Measurements from ENCODE around the gene WDR76.
A peak's percentile ranks its signal among the peaks of the same experiment; 100 is the strongest.
"Not testable (repeated sequence)": the region's sequence is repeated elsewhere in the genome, so short reads cannot be mapped to it uniquely, and the experiment has no call there.

The WDR76 gene

DNA sequence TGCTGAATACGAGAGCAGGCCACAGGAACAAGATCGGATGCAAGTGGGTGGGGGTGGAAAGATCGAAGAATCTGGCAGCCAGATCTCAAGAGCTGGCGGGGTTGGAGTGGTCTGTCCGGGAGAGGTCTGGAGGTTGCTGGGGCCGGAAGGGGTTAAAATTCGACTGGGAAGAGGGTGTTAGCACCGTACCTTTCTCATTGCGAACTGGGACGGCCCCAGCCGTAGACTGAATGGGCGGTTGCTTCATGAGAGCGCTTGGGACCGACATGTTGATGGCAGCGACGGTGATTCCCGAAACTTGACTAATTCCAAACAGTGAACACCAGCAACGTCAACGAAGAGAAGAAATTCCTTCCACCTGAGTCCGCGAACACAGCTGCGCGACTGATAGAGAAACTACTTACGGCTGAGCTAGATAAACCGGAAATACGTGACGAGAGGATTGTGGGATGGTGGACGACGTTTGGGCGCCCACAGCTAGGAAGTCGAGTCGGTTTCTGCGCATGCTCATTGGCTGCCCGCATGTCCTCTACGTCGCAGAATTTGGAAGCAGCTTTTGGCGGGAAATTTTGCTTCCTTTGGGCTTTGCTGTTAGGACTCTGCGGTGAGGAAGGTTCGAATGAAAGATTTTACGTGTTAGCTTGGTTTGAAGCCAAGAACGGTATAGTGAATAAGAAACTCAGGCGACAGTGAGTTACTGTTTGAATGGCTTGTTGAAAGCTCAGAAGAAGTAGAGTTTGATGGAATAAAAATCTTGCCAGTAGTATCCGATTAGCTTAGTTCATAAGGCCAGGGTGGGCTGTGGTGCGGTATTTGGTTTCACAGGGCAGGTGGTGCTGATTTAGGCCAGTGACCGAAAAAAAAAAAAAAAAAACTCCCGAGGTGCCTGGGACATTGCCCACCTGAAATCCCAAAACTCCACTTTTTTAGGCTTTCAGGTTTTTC, 2.2 kb upstream of the WDR76 start, which contains the start of gene MFAP1:
MFAP1 (minus strand) TSS at position 389 of the 945 bp plus-strand sequence; CDS start at position 268, 121 bp downstream.
- peak; percentile 81 for DNase-seq

- DNase-seq = not testable (repeated sequence)
Observed at GRCh38 chr15:43825305-43825704, 1.5 kb upstream of the WDR76 start.

DNA sequence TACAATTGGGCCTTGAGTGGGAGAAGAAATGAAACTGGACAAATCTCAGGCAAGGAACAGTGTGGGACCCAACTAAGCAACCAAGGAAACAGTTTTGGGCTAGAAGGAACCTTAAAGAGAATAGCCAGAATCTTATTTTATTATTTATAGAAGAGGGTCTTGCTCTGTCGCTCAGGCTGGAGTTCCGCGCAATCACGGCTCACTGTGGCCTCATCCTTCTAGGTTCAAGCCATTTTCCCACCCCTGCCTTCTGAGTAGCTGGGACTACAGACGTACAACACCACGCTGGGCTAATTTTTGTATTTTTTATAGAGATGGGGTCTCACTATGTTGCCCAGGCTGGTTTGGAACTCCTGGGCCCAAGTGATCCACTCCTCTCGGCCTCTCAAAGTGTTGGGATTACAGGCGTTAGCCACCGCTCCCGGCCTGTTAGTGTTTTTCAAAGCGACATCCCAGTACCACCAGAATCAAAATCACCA, 734 bp upstream of the WDR76 start:
- DNase-seq = no peak

DNA sequence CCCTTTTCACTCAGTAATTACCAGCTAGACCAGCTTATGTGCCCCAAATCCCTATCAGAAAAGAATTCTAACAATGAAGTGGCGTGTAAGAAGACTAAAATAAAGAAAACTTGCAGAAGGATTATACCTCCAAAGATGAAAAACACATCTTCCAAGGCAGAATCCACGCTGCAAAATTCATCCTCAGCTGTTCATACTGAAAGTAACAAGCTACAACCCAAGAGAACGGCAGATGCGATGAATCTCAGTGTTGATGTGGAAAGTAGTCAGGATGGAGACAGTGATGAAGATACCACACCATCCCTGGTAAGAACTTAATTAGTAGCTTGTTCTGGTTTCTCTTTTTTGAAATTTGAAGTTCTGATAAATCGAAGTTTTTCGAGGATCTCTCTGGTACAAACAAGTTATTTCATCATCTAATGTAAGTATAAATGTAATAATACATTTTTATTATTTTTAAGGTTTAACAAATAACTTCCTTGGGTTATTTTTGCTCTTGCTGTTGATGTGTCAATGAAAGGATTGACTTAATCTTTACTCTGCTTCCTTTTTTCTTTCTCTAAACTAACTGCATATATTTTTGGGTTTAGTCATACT, 1.4 kb downstream of the WDR76 start:
- DNase-seq = no peak

GRCh38 chr15:43829951-43830540, 3.2 kb downstream of the WDR76 start:
- DNase-seq = not testable (repeated sequence)

- not testable (repeated sequence) for DNase-seq
Observed at GRCh38 chr15:43830691-43831275, 4.0 kb downstream of the WDR76 start.

- DNase-seq = not testable (repeated sequence)
Observed at GRCh38 chr15:43831519-43832052, 4.8 kb downstream of the WDR76 start.

DNA sequence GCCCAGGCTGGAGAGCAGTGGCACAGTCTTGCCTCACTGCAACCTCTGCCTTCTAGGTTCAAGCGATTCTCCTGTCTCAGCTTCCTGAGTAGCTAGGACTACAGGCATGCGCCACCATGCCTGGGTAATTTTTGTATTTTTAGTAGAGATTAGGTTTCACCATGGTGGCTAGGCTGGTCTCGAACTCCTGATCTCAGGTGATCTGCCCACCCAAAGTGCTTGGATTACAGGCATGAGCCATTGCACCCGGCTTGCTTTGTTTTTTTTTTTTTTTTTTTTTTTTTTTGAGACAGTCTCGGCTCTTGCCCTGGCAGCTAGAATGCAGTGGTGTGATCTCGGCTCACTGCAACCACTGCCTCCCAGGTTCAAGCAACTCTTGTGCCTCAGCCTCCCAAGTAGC, 5.7 kb downstream of the WDR76 start:
- not testable (repeated sequence) for DNase-seq

- DNase-seq = no peak
Observed at GRCh38 chr15:43845421-43845820, 18.6 kb downstream of the WDR76 start.

DNA sequence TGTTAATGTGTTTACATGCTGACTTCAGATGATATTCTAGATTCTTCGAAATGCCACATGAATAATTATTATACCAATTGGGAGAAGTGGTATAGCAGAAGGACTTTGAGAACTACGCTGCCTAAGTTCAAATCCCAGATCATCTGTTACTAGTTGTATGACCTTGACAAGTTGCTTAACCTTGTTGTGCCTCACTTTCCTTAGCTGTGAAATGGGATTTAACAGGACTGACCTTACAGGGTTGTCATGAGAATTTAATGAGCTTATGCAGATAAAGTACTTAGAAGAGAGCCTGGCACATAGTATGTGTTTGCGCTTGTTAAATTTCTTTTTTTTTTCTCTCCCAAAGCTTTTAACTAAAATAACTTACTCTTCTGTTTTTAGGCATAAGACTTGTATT, 24.4 kb downstream of the WDR76 start:
- no peak for DNase-seq

DNA sequence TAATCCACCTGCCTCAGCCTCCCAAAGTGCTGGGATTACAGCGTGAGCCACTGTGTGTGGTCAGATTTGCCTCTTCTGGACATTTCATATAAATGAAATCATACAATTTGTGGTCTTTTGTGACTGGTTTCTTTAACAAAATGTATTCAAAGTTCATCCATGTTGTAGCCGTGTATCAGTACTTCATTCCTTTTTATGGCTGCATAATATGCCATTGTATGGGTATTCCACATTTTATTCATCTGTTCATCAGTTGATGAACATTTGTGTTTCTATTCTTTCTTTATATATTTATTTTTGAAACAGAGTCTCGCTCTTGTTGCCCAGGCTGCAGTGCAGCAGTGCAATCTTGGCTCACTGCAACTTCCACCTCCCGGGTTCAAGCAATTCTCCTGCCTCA, 25.8 kb downstream of the WDR76 start:
- DNase-seq = no peak

- no peak for DNase-seq
Observed at GRCh38 chr15:43854801-43855200, 28.0 kb downstream of the WDR76 start.

- DNase-seq = no peak
Observed at GRCh38 chr15:43859546-43859945, 32.7 kb downstream of the WDR76 start.

DNA sequence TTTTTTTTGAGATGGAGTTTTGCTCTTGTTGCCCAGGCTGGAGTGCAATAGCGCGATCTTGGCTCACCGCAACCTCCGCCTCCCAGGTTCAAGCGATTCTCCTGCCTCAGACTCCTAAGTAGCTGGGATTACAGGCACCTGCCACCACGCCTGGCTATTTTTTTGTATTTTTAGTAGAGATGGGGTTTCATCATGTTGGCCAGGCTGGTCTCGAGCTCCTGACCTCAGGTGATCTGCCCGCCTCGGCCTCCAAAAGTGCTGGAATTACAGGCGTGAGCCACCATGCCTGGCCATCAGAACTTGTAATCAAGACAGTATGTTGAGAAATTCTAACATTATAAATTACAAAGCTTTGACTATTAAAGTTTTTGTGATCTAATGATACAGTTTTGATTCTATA, 39.8 kb downstream of the WDR76 start:
- DNase-seq = not testable (repeated sequence)

- no peak for DNase-seq
Observed at GRCh38 chr15:43867096-43867495, 40.3 kb downstream of the WDR76 start.

DNA sequence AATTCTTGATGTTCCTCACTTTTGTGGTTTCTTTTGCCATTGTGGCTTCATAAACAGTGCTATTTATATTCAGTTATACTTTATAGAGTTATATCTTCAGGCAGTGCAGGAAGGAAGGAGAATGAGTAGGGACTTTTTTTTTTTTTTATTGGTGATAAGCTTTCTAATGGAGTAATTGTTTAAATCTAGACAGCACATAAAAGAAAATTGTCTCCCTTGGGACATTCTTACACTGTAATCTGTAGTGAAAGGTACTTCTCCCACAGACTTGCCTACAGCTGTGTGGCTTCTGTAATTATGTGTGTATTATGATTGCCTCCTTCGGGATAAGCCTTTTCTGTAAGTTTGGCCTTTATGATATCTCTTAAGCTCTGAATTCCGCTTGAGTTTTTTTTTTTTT, 41.6 kb downstream of the WDR76 start:
- DNase-seq = no peak

- no peak for DNase-seq
Observed at GRCh38 chr15:43871835-43872234, 45.0 kb downstream of the WDR76 start.

GRCh38 chr15:43872416-43873020, 45.7 kb downstream of the WDR76 start:
- DNase-seq = no peak

DNA sequence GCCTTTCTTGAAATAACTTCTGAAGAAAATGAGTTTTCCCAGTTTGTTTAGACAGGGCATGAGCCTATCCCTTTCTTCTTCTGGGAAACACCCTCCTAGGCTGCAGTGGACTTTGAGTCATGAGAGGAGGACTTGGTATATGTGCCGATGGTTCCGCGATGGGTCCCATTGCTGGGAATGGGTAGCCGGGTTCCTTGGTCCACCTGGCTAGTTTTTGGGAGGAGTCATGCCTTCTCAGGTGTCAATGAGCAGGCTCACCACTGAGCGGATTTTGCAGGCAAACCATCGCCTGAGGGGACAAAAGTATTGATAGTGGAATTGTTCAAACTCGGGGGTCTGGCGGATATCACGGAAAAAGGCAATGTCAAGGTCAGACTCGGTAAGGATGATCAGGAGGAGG, 46.8 kb downstream of the WDR76 start:
- DNase-seq = no peak

DNA sequence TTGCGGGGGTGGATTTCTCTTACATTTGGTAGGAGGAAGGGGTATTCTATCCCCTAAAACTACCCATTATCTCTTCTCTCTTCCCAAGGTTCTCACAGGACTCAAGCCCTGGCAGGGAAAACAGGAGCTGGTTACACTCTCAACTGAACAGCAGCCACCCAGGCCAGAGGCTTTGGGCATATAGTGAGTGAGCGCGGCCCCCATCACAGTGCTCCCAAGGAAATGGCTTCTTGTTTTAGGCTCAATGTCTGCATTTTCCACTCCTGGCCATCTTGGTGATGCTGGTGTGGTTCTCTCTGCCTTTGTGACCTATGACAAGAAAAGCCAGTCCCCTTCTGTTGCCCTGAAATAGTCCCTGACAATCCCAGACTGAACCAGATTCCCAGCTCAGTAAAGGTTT, 50.1 kb downstream of the WDR76 start:
- no peak for DNase-seq

GRCh38 chr15:43877371-43877770, 50.6 kb downstream of the WDR76 start:
- no peak for DNase-seq

DNA sequence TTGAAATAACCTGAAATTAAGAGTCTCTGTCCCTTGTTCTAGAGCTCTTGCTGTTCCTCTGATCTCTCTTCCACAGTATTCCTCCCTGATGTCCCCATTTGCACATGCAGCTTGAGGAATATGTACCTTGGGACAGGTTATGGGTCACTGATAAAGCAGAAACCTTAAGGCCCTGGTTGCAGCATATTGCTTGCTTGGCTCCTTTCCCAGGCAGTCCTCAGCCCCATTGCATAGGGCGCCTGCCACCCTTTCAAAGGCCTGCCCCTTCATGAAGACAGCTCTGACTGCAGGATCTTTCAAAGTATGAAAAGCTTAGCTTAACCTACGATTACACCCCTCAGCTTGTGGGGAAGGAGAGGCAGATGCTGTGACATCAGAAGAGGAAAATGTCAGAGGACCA, 51.6 kb downstream of the WDR76 start:
- DNase-seq = no peak
